NCI-H345 (cell line): ENCODE measurements around the gene EPHA3.

ENCODE experiments used
- DNase-seq: peaks from one replicate; lab custom pipeline; 2025; lab: John Stamatoyannopoulos, UW

Gene EPHA3

DNA sequence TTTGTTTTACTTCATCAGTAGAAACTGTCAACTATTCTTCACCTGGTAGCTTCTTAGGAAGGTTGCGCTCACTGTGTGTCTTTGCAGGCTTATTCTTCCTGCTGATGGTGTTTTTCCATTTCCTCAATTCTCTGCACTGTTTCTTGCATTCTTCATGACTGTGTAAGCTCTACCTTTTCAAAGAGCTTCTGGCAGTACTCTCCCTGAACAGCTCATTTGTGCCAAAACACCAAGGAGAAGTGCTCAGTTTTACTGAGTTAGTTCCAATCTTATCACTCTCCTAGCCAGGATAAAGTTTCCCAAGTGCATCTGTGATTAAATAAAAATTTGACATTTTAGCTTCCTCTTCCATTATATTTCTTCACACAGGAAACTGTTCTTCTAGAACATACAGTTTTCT, 339.8 kb downstream of the EPHA3 start:
- no peak for DNase-seq

DNA sequence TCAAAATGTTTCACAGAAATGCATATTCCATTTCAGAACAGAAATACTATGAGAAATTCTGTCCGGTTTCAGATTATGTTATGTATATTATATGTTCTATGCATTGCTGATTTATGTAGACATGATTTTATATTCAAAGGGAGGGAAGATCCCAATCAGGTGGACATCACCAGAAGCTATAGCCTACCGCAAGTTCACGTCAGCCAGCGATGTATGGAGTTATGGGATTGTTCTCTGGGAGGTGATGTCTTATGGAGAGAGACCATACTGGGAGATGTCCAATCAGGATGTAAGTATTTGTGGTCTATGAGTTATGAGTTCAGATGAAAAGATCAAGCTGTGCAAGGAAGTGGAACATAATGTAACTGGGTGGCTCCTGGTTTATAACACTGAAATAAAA, 341.7 kb downstream of the EPHA3 start:
- DNase-seq = no peak

DNA sequence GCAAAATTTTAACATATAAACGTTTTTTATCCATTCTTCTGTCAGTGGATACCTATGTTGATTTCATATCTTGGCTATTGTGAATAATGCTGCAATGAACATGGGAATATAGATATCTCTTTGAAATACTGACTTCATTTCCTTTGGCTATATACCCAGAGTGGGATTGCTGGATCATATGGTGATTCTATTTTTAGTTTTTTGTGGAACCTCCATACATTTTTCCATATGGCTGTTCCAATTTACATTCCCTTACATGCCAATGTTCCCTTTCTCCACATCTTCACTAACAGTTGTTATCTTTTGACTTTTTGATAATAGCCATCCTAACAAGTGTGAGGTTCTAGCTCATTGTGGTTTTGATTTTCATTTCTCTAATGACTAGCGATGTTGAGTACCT, 344.6 kb downstream of the EPHA3 start:
- DNase-seq = no peak

DNA sequence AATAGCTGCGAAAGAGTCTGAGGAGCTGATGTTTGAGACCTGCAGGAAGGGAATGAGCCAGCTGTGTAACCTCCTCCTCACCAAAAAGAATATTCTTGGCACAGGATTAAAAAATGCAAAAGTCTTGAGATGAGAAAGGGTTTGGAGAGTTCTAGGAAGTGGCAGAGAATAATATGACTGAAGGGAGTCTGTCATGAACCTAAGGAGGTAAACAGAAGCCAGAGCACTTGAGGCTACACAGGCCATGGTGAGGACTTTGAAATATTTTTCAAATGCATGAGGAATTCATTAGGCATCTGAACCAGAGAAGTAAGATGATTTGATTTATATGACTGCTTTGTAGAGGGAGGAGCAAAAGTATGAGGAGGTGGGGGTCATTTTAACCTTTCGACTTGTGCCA, 347.8 kb downstream of the EPHA3 start:
- DNase-seq = no peak

DNA sequence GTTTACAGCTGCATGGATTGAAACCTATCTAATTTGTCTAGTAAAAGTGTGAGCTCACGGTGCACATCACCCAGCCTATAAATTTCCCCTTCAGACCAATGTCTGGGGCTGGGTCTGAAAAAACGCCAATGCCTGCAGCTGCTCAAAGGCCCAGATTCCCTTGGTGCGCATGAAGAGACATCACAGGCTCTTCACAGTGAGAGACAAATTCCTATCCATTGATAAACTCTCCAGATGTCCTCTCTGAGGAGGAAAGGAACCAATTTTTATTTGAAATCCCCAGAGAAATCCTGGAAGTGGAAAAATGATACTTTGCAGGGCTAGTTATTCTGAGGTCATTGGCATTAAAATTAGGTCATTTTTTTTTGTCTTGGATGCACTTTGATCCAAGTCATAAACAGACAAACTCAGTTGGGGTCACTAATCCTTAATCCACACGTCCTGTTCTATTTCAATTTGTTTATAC, 360.5 kb downstream of the EPHA3 start:
- DNase-seq = no peak

DNA sequence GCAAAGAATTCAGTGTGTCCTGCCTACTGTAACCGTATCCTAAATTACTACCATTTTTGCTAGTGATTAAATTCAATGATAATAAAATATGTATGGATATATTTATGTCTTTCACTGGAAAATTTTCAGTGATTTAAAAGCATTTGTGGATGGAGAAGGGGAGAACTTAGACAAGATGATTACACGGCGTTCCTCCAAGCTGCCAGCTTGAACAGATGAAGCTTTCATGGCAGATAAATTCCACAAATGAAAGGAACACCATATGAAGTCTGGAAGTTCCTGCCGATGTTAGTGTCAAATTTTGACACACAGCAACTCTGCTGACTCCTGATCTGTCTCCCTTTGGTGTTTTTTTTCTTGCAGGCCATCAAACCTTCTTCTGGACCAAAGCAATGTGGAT, 364.7 kb downstream of the EPHA3 start:
- no peak for DNase-seq

DNA sequence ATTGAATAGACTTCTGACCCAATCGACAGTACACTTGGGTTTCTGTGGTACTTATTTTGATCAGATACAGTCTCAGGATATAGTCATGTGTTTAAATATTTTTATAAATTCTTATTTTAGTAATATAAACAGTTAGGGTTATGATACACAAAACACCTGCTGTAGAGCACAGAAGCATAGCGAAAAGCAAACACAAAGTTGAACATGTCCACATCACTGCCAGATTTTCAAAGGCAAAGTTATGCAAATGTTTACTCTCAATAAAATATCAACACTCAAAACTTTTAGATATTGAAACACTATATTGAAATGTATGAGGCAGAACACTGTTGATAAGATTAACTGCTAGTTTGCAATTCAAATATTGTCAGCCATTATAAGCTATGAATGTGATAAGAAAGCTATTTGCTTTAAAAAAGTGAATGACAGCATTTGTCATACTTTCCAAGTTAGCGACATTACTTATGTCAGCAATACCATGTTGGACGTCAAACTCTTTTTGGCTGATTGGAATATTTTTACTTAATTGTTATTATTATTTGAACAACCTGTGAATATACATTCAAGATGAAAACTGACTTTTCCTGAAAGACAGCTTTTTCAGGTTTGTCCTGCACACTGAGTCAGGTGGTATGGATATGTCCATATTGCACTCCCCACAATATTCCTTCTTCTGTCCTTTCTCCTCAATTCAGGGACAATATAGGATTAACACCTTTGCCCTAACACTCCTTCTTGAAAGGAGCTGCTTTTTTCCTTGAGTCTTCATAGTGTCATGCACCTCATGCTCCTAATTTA, 367.1 kb downstream of the EPHA3 start:
- no peak for DNase-seq

DNA sequence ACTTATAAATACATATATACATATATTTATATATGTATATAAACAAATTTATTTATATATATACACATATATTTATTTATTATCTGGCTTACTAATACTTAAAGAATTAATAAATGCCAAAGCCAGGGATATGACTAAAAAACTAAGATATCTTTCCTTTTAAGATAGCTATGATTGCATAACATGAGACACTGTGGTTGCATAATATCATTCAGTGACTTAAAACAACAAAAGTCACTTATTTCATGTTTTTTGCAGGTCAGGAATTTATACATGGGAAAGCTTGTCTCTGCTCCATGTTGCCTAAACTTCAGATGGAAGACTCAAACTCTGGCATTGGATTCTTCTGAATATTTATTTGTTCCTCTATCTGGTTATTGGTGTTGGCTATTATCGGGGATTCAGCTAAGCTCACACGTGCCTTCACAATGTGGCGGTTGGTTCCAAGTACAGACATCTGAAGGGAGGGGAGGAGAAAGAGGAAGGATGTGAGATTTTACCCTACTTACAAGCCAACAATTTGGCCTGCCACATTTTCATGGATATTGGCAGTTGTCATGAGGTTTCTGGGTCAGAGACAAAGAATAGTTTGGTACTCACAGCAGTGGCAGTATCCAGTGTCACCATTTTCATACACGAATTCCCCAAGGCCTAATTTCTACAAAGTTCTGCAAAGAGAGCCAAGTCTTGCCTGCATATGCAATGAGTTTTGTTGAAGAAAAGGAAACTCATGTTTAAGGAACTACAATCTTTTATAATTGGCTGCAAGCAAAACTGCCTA, 381.6 kb downstream of the EPHA3 start:
- no peak for DNase-seq

DNA sequence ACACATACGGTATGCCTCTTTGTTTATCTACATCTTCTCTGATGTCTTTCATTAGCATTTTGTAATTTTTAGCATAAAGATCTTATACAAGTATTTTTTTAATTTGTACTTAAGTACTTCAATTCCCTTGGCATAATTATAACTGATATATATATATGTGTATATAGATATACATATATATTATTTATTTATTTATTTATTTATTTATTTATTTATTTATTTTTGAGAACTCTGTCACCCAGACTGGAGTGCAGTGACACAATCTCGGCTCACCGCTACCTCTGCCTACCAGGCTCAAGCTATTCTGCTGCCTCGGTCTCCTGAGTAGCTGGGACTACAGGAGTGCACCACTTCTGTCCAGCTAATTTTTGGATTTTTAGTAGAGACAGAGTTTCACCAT, 382.7 kb downstream of the EPHA3 start:
- DNase-seq = no peak

DNA sequence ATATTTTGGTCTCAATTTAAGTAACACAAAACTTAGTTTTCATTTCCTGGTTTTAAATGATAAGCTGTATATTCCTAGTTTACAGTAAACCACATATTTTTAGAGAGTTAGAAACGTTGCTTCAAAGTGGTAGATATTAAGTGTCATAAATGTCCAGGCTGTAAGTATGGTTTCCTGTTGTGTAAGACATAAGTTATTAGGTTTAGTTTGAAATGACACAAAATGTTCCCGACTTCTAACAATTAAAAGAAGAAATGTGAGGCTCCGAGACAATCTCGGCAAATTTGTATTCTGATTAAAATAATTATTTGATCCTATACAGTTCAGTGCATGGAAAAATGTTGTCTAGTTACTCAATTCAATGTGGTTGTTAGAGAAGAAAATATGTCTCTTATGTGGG, 387.3 kb downstream of the EPHA3 start:
- no peak for DNase-seq

DNA sequence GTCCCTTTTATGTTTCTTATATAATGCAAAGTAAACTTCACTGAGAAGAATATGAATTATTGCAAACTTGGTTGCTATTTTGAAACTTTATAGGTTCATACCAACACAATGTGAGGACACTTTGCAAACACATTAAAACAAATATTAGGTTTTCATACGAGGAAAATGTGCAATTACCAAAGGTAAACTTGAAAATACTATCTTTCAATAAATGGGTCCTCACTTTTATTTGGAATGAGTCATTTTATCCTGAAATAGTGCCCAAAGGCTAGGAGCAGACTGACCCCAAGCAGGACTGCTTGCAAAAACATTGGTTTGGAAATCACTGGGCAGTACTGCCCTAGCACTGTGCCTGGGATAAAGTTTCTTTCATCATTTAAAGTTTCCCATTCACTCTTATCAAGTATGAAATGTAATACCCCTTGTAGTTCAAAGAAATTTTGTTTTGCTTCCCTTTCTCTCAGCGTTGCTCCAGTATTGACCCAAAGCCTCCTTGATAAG, 396.5 kb downstream of the EPHA3 start:
- DNase-seq = no peak

DNA sequence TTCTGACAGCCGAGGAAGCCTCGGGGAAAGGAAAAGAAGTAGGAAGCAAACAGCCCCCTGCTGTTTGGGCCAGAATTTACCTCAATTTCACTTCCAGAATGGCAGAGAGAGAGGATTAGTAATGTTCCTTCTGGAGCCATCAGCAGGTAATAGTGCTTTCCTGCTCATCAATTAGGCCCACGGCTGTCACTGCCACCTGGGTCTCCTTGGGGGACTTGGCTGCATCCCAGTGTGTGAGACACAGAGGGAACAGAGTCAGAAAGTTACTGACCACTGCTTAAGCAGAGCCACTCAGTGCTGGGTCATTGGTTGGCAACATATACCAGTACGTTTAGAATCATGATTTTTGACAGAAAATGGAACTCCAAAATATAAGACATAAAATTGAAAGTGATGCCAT, 397.0 kb downstream of the EPHA3 start:
- no peak for DNase-seq

DNA sequence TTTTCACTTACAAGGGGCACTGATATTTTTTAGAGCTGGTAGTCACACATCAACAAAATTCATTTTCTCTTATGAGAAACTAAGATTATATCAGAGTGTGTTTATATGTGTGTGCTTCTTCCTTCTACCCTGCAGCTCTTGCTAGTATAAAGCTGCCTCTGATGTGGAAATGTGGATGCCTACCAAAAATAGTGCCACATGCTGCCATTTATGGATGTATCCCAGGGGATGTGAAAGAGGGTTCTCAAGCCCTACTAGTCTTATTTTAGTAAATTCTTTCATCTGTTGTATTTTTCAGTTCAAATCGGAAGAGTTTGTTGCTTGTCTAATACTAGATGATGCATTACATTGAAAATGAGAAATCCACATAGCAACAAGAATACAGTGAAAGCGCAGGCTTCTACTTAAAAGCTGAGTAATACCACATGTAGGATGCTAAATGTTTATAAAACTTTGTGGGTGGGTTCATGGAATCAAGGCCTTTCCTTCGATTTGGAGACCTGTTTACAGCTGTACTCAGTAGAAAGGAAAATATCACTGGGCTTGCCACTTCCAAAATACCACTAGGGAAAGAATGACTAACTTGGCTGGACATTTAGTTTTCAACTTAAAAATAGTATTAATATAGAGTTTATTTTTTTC, 399.2 kb downstream of the EPHA3 start:
- no peak for DNase-seq

DNA sequence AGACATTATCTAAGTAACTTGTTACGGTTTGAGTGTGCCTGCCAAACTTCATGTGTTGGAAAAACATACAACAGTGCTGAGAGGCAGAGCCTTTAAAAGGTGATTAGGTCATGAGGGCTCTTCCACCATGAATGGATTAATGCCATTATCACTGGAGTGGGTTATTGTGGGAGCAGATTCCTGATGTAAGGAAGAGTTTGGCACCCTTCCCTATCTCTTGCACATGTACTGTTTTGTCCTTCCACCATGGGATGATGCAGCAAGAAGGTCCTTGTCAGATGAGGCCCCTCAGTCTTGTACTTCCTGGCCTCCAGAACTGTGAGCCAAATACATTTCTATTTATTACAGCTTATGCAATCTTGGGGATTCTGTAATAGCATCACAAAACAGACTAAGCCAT, 413.9 kb downstream of the EPHA3 start:
- DNase-seq = no peak

DNA sequence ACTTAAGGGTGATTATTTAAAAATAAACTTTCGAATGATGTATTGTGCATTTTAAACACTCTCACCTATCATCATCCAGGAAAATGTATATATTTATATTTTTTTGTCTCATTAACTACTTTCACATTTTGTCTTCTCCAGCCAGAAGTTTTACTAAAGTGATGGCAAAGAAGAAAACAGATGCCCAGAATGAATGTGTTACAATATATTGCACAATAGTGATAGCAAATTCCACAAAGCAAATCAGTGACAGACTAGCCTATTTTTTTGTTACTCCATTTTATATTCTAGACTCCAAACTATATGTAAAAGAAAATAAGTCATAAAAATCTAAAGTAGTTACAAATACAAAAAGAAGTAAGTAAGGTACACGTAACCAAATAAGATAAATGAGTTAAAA, 414.7 kb downstream of the EPHA3 start:
- no peak for DNase-seq

DNA sequence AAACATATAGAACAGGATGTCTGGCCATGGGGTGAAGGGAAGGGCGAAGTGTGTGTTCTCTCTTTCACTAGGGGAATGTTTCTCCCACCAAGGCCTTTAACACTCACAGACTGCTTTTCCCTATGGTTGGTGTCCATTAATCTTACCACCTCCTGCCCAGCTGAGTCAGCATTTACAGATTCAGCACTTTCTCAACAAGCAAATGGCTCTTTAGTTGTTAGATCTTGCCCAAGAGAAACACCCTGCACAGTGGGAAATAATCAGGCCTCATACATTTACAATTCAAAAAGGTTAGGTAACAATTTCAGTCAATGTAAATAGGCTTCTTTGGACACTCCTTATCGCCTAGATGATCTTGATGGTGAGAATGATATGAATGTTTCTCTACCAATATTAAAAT, 418.2 kb downstream of the EPHA3 start:
- DNase-seq = no peak

DNA sequence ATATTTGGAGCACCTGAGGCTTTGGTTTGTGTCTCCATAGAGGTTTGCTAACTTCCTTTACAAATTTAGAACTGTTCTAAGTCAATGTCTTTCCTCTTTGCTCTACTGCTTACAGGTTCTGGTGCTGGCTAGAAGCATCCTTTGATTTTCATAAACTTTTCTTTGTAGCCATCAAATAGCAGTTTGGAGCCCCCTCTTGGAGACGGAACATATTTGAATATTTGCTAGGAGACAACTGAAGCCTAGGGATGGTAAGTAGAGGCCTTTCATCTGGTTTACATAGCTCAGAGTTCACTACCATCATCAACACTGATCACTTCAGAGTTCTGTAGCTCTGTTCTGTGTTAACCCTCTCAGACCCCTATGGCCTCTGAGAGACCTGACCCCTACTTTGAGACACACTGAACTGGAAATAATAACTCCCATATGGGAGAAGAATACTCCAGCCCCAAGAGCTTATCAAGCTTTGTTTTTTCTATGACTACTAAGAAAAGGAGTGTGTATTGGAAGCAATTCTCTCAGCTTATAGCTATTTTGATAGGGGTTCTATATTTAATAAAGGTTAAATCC, 420.4 kb downstream of the EPHA3 start:
- no peak for DNase-seq
